Astrocyte of the cerebellum (primary cell): ENCODE results near the gene YAF2.
"Not testable (repeated sequence)": the region's sequence is repeated elsewhere in the genome, so short reads cannot be mapped to it uniquely, and the experiment has no call there.

Source experiments
- DNase-seq: peaks from one replicate; pipeline ENCODE4 v3.0.0-alpha.2; 2011; ENCODE audit warnings: low read depth
- H3K4me3 ChIP-seq: 2 replicates; pipeline ENCODE4 v1.5.1; 2011; ENCODE audit warnings: mild to moderate bottlenecking, low read depth, low read length, moderate library complexity
- CTCF ChIP-seq: IDR thresholded peaks from 2 replicates; pipeline ENCODE4 v1.5.1; 2012; ENCODE audit warnings: low read length, low read depth, moderate library complexity, mild to moderate bottlenecking; ENCODE audit errors: missing control alignments
- in situ Hi-C: cut with HindIII; loops from 2 replicates; pipeline ENCODE4 v1.10.0; 2017; ENCODE audit warnings: low sequenced_read_pairs

YAF2 gene

GRCh38 chr12:42260518-42260917 lies 22.5 kb upstream of the YAF2 start:
- in situ Hi-C loops: no loop called here

GRCh38 chr12:42259699-42260098 lies 21.7 kb upstream of the YAF2 start:
- TF ChIP-seq CTCF: no peak
- no peak for DNase-seq
- in situ Hi-C loops: no loop called here
- no peak overlapping the region for H3K4me3 ChIP-seq

More at GRCh38 chr12:42260518-42260917, 22.5 kb upstream of the YAF2 start:
- DNase-seq: no peak
- TF ChIP-seq CTCF: no peak
- H3K4me3 ChIP-seq: no peak overlapping the region

GRCh38 chr12:42255866-42256261 lies 17.8 kb upstream of the YAF2 start:
- no peak for TF ChIP-seq CTCF
- no peak overlapping the region for H3K4me3 ChIP-seq
- in situ Hi-C loops: no loop called here
- no peak for DNase-seq

GRCh38 chr12:42255221-42255865 lies 17.3 kb upstream of the YAF2 start:
- no peak for TF ChIP-seq CTCF
- no peak for DNase-seq

GRCh38 chr12:42252645-42253044 lies 14.6 kb upstream of the YAF2 start:
- in situ Hi-C loops, H3K4me3 ChIP-seq, DNase-seq: not testable (repeated sequence)

More at GRCh38 chr12:42255221-42255865, 17.3 kb upstream of the YAF2 start:
- in situ Hi-C loops: no loop called here
- H3K4me3 ChIP-seq: no peak overlapping the region

- DNase-seq, H3K4me3 ChIP-seq, in situ Hi-C loops: not testable (repeated sequence)
These were observed 11.0 kb upstream of the YAF2 start for GRCh38 chr12:42249033-42249432.

- no peak for DNase-seq
- TF ChIP-seq CTCF: no peak
- H3K4me3 ChIP-seq: no peak overlapping the region
- in situ Hi-C loops: no loop called here
These were observed 2.2 kb upstream of the YAF2 start for GRCh38 chr12:42240131-42240750.
